WTC11 (cell line): ENCODE results near the gene TGIF1. TPM values are rescaled to one million over a fixed set of nuclear protein-coding genes. Genes with fewer than 3 reads are reported as not detected.
"Not testable (repeated sequence)": the region's sequence is repeated elsewhere in the genome, so short reads cannot be mapped to it uniquely, and the experiment has no call there.

Experiments used
- ATAC-seq: fragments of 200-7000 bp; cut with Tn5 transposase; 2 replicates; pipeline ENCODE4 v1.10.0; 2021; ENCODE audit warnings: mild to moderate bottlenecking, moderate library complexity
- CTCF ChIA-PET: fragments of 300-600 bp; sonication (Branson Sonifier 250); formaldehyde crosslinking; loops from one replicate; lab custom pipeline; 2021; ENCODE audit warnings: antibody characterized with exemption; lab: Charles Lee
- POLR2A ChIA-PET: fragments of 350-600 bp; sonication (Branson Sonifier 250); formaldehyde crosslinking; loops from one replicate; lab custom pipeline; 2021; ENCODE audit warnings: antibody characterized with exemption; lab: Charles Lee
- DNase-seq: peaks from one replicate; pipeline ENCODE4 v3.0.0; 2021; ENCODE audit warnings: low spot score
- H3K27ac Mint-ChIP-seq: 2 replicates; pipeline ENCODE4 v1.8.0; 2021; ENCODE audit warnings: mixed read lengths
- H3K27me3 Mint-ChIP-seq: 2 replicates; pipeline ENCODE4 v1.8.0; 2021; ENCODE audit warnings: low read depth, mild to moderate bottlenecking, moderate library complexity, mixed read lengths
- H3K36me3 Mint-ChIP-seq: 2 replicates; pipeline ENCODE4 v1.8.0; 2021; ENCODE audit warnings: mixed read lengths
- H3K4me1 Mint-ChIP-seq: 2 replicates; pipeline ENCODE4 v1.8.0; 2022; ENCODE audit warnings: mixed read lengths
- H3K4me3 Mint-ChIP-seq: 2 replicates; pipeline ENCODE4 v1.8.0; 2021; ENCODE audit warnings: mild to moderate bottlenecking, moderate library complexity, mixed read lengths
- H3K9me3 Mint-ChIP-seq: 2 replicates; pipeline ENCODE4 v1.8.0; 2021; ENCODE audit warnings: mixed read lengths
- ATF1 ChIP-seq: sonication (generic); formaldehyde crosslinking; IDR thresholded peaks from 2 replicates; pipeline ENCODE4 v1.8.1; 2023; ENCODE audit warnings: mild to moderate bottlenecking, moderate library complexity, missing genetic modification reagents
- ELF4 ChIP-seq: sonication (generic); formaldehyde crosslinking; IDR thresholded peaks from 2 replicates; pipeline ENCODE4 v1.8.1; 2022; ENCODE audit warnings: low read depth, mild to moderate bottlenecking, moderate library complexity, missing genetic modification reagents
- ESRRA ChIP-seq: sonication (generic); formaldehyde crosslinking; IDR thresholded peaks from 2 replicates; pipeline ENCODE4 v1.8.1; 2022; ENCODE audit warnings: mild to moderate bottlenecking, missing genetic modification reagents, borderline replicate concordance
- FOXK1 ChIP-seq: sonication (generic); formaldehyde crosslinking; IDR thresholded peaks from 2 replicates; pipeline ENCODE4 v1.8.0; 2022; ENCODE audit warnings: mild to moderate bottlenecking, moderate library complexity, missing genetic modification reagents
- FOXP1 ChIP-seq: sonication (generic); formaldehyde crosslinking; IDR thresholded peaks from 2 replicates; pipeline ENCODE4 v1.8.0; 2022; ENCODE audit warnings: missing genetic modification reagents, mild to moderate bottlenecking, moderate library complexity, borderline replicate concordance
- NR1H2 ChIP-seq: sonication (generic); formaldehyde crosslinking; IDR thresholded peaks from 2 replicates; pipeline ENCODE4 v1.9.0; 2021; ENCODE audit warnings: mild to moderate bottlenecking, moderate library complexity, missing genetic modification reagents
- RELA ChIP-seq: sonication (generic); formaldehyde crosslinking; IDR thresholded peaks from 2 replicates; pipeline ENCODE4 v1.8.1; 2022; ENCODE audit warnings: missing genetic modification reagents, mild to moderate bottlenecking, borderline replicate concordance
- RORB ChIP-seq: fragments of 250-450 bp; sonication (Bioruptor Pico); IDR thresholded peaks from 2 replicates; pipeline ENCODE4 v1.9.0; 2021; ENCODE audit warnings: mild to moderate bottlenecking
- SMAD3 ChIP-seq: sonication (generic); formaldehyde crosslinking; IDR thresholded peaks from 2 replicates; pipeline ENCODE4 v1.8.0; 2022; ENCODE audit warnings: missing genetic modification reagents, mild to moderate bottlenecking, borderline replicate concordance
- ZBTB43 ChIP-seq: sonication (generic); formaldehyde crosslinking; IDR thresholded peaks from 2 replicates; pipeline ENCODE4 v1.8.1; 2023; ENCODE audit warnings: mild to moderate bottlenecking, missing genetic modification reagents
- ZNF121 ChIP-seq: sonication (generic); formaldehyde crosslinking; IDR thresholded peaks from 2 replicates; pipeline ENCODE4 v1.8.0; 2023; ENCODE audit warnings: missing genetic modification reagents
- ZNF138 ChIP-seq: sonication (generic); formaldehyde crosslinking; conservative IDR thresholded peaks from 2 replicates; pipeline ENCODE4 v1.8.1; 2022; ENCODE audit warnings: mild to moderate bottlenecking, moderate library complexity, missing genetic modification reagents
- ZNF423 ChIP-seq: fragments of 250-450 bp; sonication (Bioruptor Pico); IDR thresholded peaks from 2 replicates; pipeline ENCODE4 v2.1.2; 2022; ENCODE audit warnings: mild to moderate bottlenecking, moderate library complexity
- total RNA-seq: library from RNA; stranded (reverse); gene quantifications from 3 replicates; pipeline ENCODE4 v1.2.3, GENCODE V29; 2021
- TF ChIP-seq, protein P1 (sequence below): fragments of 250-450 bp; sonication (Bioruptor Pico); IDR thresholded peaks from 2 replicates; pipeline ENCODE4 v2.1.2; 2022; ENCODE audit warnings: mild to moderate bottlenecking, moderate library complexity
- TF ChIP-seq, protein P2 (sequence below): fragments of 250-450 bp; sonication (Bioruptor Pico); IDR thresholded peaks from 2 replicates; pipeline ENCODE4 v1.9.0; 2021; ENCODE audit warnings: mild to moderate bottlenecking, borderline replicate concordance
- TF ChIP-seq, protein P3 (sequence below): sonication (generic); formaldehyde crosslinking; IDR thresholded peaks from 2 replicates; pipeline ENCODE4 v1.8.1; 2022; ENCODE audit warnings: mild to moderate bottlenecking, moderate library complexity, missing genetic modification reagents
- TF ChIP-seq, protein P4 (sequence below): fragments of 250-450 bp; sonication (Bioruptor Pico); IDR thresholded peaks from 2 replicates; pipeline ENCODE4 v1.9.0; 2021; ENCODE audit warnings: mild to moderate bottlenecking

TGIF1 gene
- total RNA-seq, 1 experiment from 2014 or later, result 206 TPM

- no peak for TF ChIP-seq FOXP1
- TF ChIP-seq, all 79 proteins: peak for 0
These were observed 21.2 kb downstream of the TGIF1 start (continued) for GRCh38 chr18:3471141-3471648.

GRCh38 chr18:3472121-3472520 is 22.1 kb downstream of the TGIF1 start:
- POLR2A ChIA-PET, H3K4me3 Mint-ChIP-seq, DNase-seq, H3K27me3 Mint-ChIP-seq, ATAC-seq: not testable (repeated sequence)
- Mint-ChIP-seq H3K4me1 (peaks cover 18% of the 10 kb centered on the region), H3K27ac (0 out of 2 replicates have a peak overlapping the region, but pooled peaks have one; percentile 19), H3K36me3 (peaks cover 19% of the 10 kb centered on the region), H3K9me3 (peaks cover 11% of the 10 kb centered on the region)
- TF ChIP-seq ZNF121 (CRISPR knock-in tag), result peak; percentile 63; the same call in 1 of the 2 replicates
- CTCF ChIA-PET, result interaction anchor here (1.4 to 1.6 kb wide), 2 partner anchors 10 to 194 kb away, joined by 8 to 9 read pairs; no protein-coding TSS in a partner anchor

GRCh38 chr18:3472681-3473544 is 22.9 kb downstream of the TGIF1 start:
- H3K9me3 Mint-ChIP-seq, result peaks cover 11% of the 10 kb centered on the region
- ATAC-seq, result no peak
- no peaks in the 10 kb centered on the region for H3K27me3 Mint-ChIP-seq
- H3K27ac Mint-ChIP-seq, result no peak overlapping the region
- POLR2A ChIA-PET, result interaction anchor here (0.6 kb wide), 1 partner anchor 359 kb away, joined by 3 read pairs; no protein-coding TSS in a partner anchor
- DNase-seq, result no peak
- peaks cover 19% of the 10 kb centered on the region for H3K36me3 Mint-ChIP-seq
- TF ChIP-seq, protein P1, sequence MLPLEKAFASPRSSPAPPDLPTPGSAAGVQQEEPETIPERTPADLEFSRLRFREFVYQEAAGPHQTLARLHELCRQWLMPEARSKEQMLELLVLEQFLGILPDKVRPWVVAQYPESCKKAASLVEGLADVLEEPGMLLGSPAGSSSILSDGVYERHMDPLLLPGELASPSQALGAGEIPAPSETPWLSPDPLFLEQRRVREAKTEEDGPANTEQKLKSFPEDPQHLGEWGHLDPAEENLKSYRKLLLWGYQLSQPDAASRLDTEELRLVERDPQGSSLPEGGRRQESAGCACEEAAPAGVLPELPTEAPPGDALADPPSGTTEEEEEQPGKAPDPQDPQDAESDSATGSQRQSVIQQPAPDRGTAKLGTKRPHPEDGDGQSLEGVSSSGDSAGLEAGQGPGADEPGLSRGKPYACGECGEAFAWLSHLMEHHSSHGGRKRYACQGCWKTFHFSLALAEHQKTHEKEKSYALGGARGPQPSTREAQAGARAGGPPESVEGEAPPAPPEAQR (CRISPR knock-in tag), result no peak
- peaks cover 14% of the 10 kb centered on the region for H3K4me1 Mint-ChIP-seq
- H3K4me3 Mint-ChIP-seq, result no peak overlapping the region
- CTCF ChIA-PET, result interaction anchor here (0.9 to 1.6 kb wide), 2 partner anchors 9 to 121 kb away, joined by 3 to 9 read pairs; no protein-coding TSS in a partner anchor

- CTCF ChIA-PET, result interaction anchor here (1.2 to 1.6 kb wide), 4 partner anchors 20 to 116 kb away, joined by 3 to 7 read pairs (median 6); no protein-coding TSS in a partner anchor
- Mint-ChIP-seq H3K36me3 (peaks cover 17% of the 10 kb centered on the region), H3K4me1 (peaks cover 25% of the 10 kb centered on the region), H3K27ac (no peak overlapping the region), H3K9me3 (peaks cover 15% of the 10 kb centered on the region), H3K27me3 (no peaks in the 10 kb centered on the region), H3K4me3 (no peak overlapping the region)
- DNase-seq (no peak), ATAC-seq (no peak)
- POLR2A ChIA-PET, result no interaction called here
- TF ChIP-seq FOXK1, result no peak
- TF ChIP-seq RELA (CRISPR knock-in tag), result no peak
- no peak for TF ChIP-seq ZBTB43 (CRISPR knock-in tag)
- no peak for TF ChIP-seq ZNF423
- TF ChIP-seq ZNF138 (CRISPR knock-in tag), result no peak
- TF ChIP-seq, protein P2, sequence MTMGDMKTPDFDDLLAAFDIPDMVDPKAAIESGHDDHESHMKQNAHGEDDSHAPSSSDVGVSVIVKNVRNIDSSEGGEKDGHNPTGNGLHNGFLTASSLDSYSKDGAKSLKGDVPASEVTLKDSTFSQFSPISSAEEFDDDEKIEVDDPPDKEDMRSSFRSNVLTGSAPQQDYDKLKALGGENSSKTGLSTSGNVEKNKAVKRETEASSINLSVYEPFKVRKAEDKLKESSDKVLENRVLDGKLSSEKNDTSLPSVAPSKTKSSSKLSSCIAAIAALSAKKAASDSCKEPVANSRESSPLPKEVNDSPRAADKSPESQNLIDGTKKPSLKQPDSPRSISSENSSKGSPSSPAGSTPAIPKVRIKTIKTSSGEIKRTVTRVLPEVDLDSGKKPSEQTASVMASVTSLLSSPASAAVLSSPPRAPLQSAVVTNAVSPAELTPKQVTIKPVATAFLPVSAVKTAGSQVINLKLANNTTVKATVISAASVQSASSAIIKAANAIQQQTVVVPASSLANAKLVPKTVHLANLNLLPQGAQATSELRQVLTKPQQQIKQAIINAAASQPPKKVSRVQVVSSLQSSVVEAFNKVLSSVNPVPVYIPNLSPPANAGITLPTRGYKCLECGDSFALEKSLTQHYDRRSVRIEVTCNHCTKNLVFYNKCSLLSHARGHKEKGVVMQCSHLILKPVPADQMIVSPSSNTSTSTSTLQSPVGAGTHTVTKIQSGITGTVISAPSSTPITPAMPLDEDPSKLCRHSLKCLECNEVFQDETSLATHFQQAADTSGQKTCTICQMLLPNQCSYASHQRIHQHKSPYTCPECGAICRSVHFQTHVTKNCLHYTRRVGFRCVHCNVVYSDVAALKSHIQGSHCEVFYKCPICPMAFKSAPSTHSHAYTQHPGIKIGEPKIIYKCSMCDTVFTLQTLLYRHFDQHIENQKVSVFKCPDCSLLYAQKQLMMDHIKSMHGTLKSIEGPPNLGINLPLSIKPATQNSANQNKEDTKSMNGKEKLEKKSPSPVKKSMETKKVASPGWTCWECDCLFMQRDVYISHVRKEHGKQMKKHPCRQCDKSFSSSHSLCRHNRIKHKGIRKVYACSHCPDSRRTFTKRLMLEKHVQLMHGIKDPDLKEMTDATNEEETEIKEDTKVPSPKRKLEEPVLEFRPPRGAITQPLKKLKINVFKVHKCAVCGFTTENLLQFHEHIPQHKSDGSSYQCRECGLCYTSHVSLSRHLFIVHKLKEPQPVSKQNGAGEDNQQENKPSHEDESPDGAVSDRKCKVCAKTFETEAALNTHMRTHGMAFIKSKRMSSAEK, result no peak
- TF ChIP-seq SMAD3 (CRISPR knock-in tag), result no peak
- no peak for TF ChIP-seq ESRRA
- TF ChIP-seq ELF4 (CRISPR knock-in tag), result no peak
- TF ChIP-seq RORB (CRISPR knock-in tag), result no peak
- TF ChIP-seq, protein P3, sequence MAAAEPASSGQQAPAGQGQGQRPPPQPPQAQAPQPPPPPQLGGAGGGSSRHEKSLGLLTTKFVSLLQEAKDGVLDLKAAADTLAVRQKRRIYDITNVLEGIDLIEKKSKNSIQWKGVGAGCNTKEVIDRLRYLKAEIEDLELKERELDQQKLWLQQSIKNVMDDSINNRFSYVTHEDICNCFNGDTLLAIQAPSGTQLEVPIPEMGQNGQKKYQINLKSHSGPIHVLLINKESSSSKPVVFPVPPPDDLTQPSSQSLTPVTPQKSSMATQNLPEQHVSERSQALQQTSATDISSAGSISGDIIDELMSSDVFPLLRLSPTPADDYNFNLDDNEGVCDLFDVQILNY (CRISPR knock-in tag), result no peak
- no peak for TF ChIP-seq ATF1 (CRISPR knock-in tag)
- no peak for TF ChIP-seq NR1H2 (CRISPR knock-in tag)
- TF ChIP-seq, protein P4, sequence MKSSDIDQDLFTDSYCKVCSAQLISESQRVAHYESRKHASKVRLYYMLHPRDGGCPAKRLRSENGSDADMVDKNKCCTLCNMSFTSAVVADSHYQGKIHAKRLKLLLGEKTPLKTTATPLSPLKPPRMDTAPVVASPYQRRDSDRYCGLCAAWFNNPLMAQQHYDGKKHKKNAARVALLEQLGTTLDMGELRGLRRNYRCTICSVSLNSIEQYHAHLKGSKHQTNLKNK (CRISPR knock-in tag), result no peak
These were observed 28.4 kb downstream of the TGIF1 start for GRCh38 chr18:3478262-3478978.
